GM12878 (cell line): Measurements from ENCODE around the gene SEC63. TPM values are rescaled to one million over a fixed set of nuclear protein-coding genes. Genes with fewer than 3 reads are reported as not detected.

ENCODE experiments used
- ATAC-seq: fragments of 200-7000 bp; cut with Tn5 transposase; 3 replicates; pipeline ENCODE4 v1.9.1; 2020; ENCODE audit warnings: mild to moderate bottlenecking, moderate library complexity
- BruUV-seq: library from RNA; stranded (reverse); fragments of 400-500 nt; replicated peaks from 2 replicates; lab custom pipeline; 2021; lab: Mats Ljungman, UMichigan
- CTCF ChIA-PET: fragments of 300-600 bp; sonication (Branson Sonifier 250); formaldehyde crosslinking; extraction: SDS; loops from one replicate; lab custom pipeline; 2021; ENCODE audit warnings: inconsistent platforms; lab: Yijun Ruan, JAX
- POLR2A ChIA-PET: fragments of 350-600 bp; formaldehyde crosslinking; extraction: SDS; loops from one replicate; lab custom pipeline; 2021; ENCODE audit warnings: inconsistent platforms; lab: Charles Lee
- RAD21 ChIA-PET: fragments of 300-600 bp; sonication (Branson Sonifier 250); formaldehyde crosslinking; loops from one replicate; lab custom pipeline; 2023; ENCODE audit warnings: antibody characterized with exemption; ENCODE audit not compliant: unreplicated experiment; lab: Charles Lee
- SMC1A ChIA-PET: fragments of 300-600 bp; sonication (Branson Sonifier 250); formaldehyde crosslinking; loops from one replicate; lab custom pipeline; 2023; ENCODE audit not compliant: unreplicated experiment, uncharacterized antibody; lab: Charles Lee
- DNase-seq: peaks from one replicate; pipeline ENCODE4 v3.0.0-alpha.2; 2011; ENCODE audit warnings: low read depth, low spot score
- FAIRE-seq: peaks from 3 replicates; lab custom pipeline; 2011; peaks lifted over from hg19 to GRCh38; lab: Jason Lieb, UNC
- H2AFZ ChIP-seq: 2 replicates; pipeline ENCODE4 v1.6.0; 2011; ENCODE audit warnings: low read depth, low read length, control low read depth; ENCODE audit not compliant: control insufficient read depth
- H3K27ac ChIP-seq: 2 replicates; pipeline ENCODE4 v1.5.1; 2011; ENCODE audit warnings: control low read depth; ENCODE audit not compliant: control insufficient read depth, insufficient read depth
- H3K27me3 ChIP-seq, 2 experiments: replicated peaks in 1 of 2; 2 replicates each; pipeline versions ENCODE4 v1.6.0 to v1.6.1; 2011; ENCODE audit warnings: low read length in 1 of 2; ENCODE audit not compliant: control insufficient read depth in 2 of 2, insufficient read depth in 2 of 2
- H3K36me3 ChIP-seq, 2 experiments: 2 replicates each; pipeline ENCODE4 v1.5.1; 2011; ENCODE audit warnings: low read length in 1 of 2; ENCODE audit not compliant: control insufficient read depth in 2 of 2, insufficient read depth in 2 of 2
- H3K4me1 ChIP-seq: 2 replicates; pipeline ENCODE4 v1.6.1; 2011; ENCODE audit warnings: mild to moderate bottlenecking, low read length, moderate library complexity, mixed read lengths; ENCODE audit not compliant: control insufficient read depth, insufficient read depth
- H3K4me2 ChIP-seq: 2 replicates; pipeline ENCODE4 v1.6.0; 2011; ENCODE audit warnings: control low read depth; ENCODE audit not compliant: control insufficient read depth, insufficient read depth
- H3K4me3 ChIP-seq: fragments of 200-600 bp; sonication (generic); 2 replicates; pipeline ENCODE4 v1.5.1; 2016
- H3K79me2 ChIP-seq: 2 replicates; pipeline ENCODE4 v1.6.0; 2011; ENCODE audit warnings: low read length; ENCODE audit not compliant: control insufficient read depth, insufficient read depth
- H3K9ac ChIP-seq: 2 replicates; pipeline ENCODE4 v1.8.0; 2011; ENCODE audit warnings: low read length, control low read depth, mixed read lengths; ENCODE audit not compliant: control insufficient read depth, insufficient read depth
- H3K9me3 ChIP-seq: replicated peaks from 3 replicates; pipeline ENCODE4 v1.5.1; 2011; ENCODE audit warnings: mild to moderate bottlenecking, low read length; ENCODE audit not compliant: control insufficient read depth, insufficient read depth
- H4K20me1 ChIP-seq: 2 replicates; pipeline ENCODE4 v1.6.0; 2011; ENCODE audit not compliant: control insufficient read depth, insufficient read depth
- CBX3 ChIP-seq: fragments of 200-600 bp; sonication (generic); IDR thresholded peaks from 2 replicates; pipeline ENCODE4 v1.6.1; 2016; ENCODE audit warnings: low read depth, borderline replicate concordance
- CREB1 ChIP-seq: IDR thresholded peaks from 2 replicates; pipeline ENCODE4 v1.6.1; 2012; ENCODE audit warnings: low read depth, mild to moderate bottlenecking, inconsistent platforms
- IRF3 ChIP-seq: fragments of 450-650 bp; IDR thresholded peaks from 2 replicates; pipeline ENCODE4 v1.6.1; 2014; ENCODE audit warnings: mild to moderate bottlenecking
- IRF4 ChIP-seq: IDR thresholded peaks from 2 replicates; pipeline ENCODE4 v1.6.1; 2011; ENCODE audit warnings: low read depth, low read length
- KDM1A ChIP-seq: fragments of 200-600 bp; sonication (generic); IDR thresholded peaks from 2 replicates; pipeline ENCODE4 v1.6.1; 2016; ENCODE audit warnings: borderline replicate concordance
- MEF2B ChIP-seq: fragments of 450-650 bp; IDR thresholded peaks from 2 replicates; pipeline ENCODE4 v1.6.1; 2018; ENCODE audit warnings: mild to moderate bottlenecking, moderate library complexity; ENCODE audit not compliant: partially characterized antibody, poor library complexity, severe bottlenecking
- NR2C1 ChIP-seq: fragments of 450-650 bp; IDR thresholded peaks from 2 replicates; pipeline ENCODE4 v1.6.1; 2017; ENCODE audit warnings: antibody characterized with exemption, mild to moderate bottlenecking, moderate library complexity
- PML ChIP-seq: IDR thresholded peaks from 2 replicates; pipeline ENCODE4 v1.6.1; 2012; ENCODE audit warnings: low read length, inconsistent platforms
- RCOR1 ChIP-seq: conservative IDR thresholded peaks from 2 replicates; pipeline ENCODE4 v1.6.1; 2012; ENCODE audit warnings: low read depth, low read length, improper control_type of control experiment
- RELA ChIP-seq: fragments of 450-650 bp; IDR thresholded peaks from 2 replicates; pipeline ENCODE4 v1.8.0; 2014; ENCODE audit warnings: borderline replicate concordance; ENCODE audit not compliant: partially characterized antibody
- RELB ChIP-seq: fragments of 450-650 bp; IDR thresholded peaks from 2 replicates; pipeline ENCODE4 v1.6.1; 2017; ENCODE audit warnings: low read depth, mild to moderate bottlenecking, moderate library complexity
- TBL1XR1 ChIP-seq: IDR thresholded peaks from 2 replicates; pipeline ENCODE4 v1.6.1; 2012; ENCODE audit warnings: low read depth, low read length, improper control_type of control experiment
- ZNF207 ChIP-seq: fragments of 450-650 bp; IDR thresholded peaks from 2 replicates; pipeline ENCODE4 v1.6.1; 2014; ENCODE audit warnings: antibody characterized with exemption, mild to moderate bottlenecking, borderline replicate concordance
- ZNF384 ChIP-seq: IDR thresholded peaks from 2 replicates; pipeline ENCODE4 v1.6.1; 2012; ENCODE audit warnings: low read depth, mild to moderate bottlenecking, low read length, improper control_type of control experiment, borderline replicate concordance
- WGBS: methylation state at CpG from one replicate; pipeline ENCODE4 v1.1.6; 2016; ENCODE audit warnings: low lambda C conversion rate; ENCODE audit not compliant: insufficient replicate concordance, insufficient coverage; ENCODE audit errors: missing lambda C conversion rate; 5-methylcytosine and 5-hydroxymethylcytosine counted together
- in situ Hi-C: fragments of 300-500 bp; cut with MboI; formaldehyde crosslinking; loops from 9 replicates; pipeline ENCODE4 v1.14.3; 2018; ENCODE audit warnings: mixed read lengths
- intact Hi-C: fragments of 100-400 bp; cut with micrococcal nuclease; formaldehyde crosslinking; loops from one replicate; pipeline ENCODE4 v1.14.2; 2022; ENCODE audit not compliant: unreplicated experiment
- polyA plus RNA-seq, 11 experiments: library from polyadenylated mRNA; depleted of rRNA in 4 of 11; unstranded in 6 of 11; stranded (reverse) in 5 of 11; fragments of >200 nt; fragmentation: Nextera tagmentation in 4 of 11; fragmentation: Illumina TruSeq in 1 of 11; extraction: Ambion mirVana in 4 of 11; extraction: Trizol in 1 of 11; gene quantifications; 1 replicate in 1 of 11; 2 replicates in 10 of 11; pipeline versions ENCODE4 v1.2.1 to v1.2.3, GENCODE V29; 2011 to 2016; ENCODE audit warnings: inconsistent platforms in 2 of 11, missing spikeins in 2 of 11, low read depth in 1 of 11
- total RNA-seq, 4 experiments: library from RNA; depleted of rRNA in 3 of 4; stranded (reverse); fragments of >200 nt in 3 of 4; fragmentation: Illumina TruSeq in 1 of 4; extraction: Trizol in 1 of 4; gene quantifications; 2 replicates each; pipeline versions ENCODE4 v1.2.1 to v1.2.3, GENCODE V29; 2013 to 2021

SEC63 gene
- total and polyA plus RNA-seq, 10 of the 15 experiments (the other 5 are each of a cell fraction or from before 2014, with no cell fraction given), result 10.1 to 87.0 (median 34.3) TPM

- ATAC-seq, result no peak
- Histone ChIP-seq H4K20me1 (no peaks in the 10 kb centered on the region), H2AFZ (no peak overlapping the region), H3K27me3 (peaks cover 0 to under 1% of the 10 kb centered on the region in 2 experiments; a peak in 2 of 4 replicates), H3K4me1 (no peaks in the 10 kb centered on the region), H3K79me2 (no peaks in the 10 kb centered on the region), H3K4me2 (no peak overlapping the region), H3K36me3 (no peaks in the 10 kb centered on the region), H3K9ac (no peak overlapping the region), H3K9me3 (no peaks in the 10 kb centered on the region), H3K27ac (no peak overlapping the region), H3K4me3 (no peak overlapping the region)
- TF ChIP-seq ZNF384, result no peak
- no peak for TF ChIP-seq RELA
- no peak for TF ChIP-seq MEF2B
- BruUV-seq, result no TSS peak
- 24% methylated on average over 5 of the region's 5 CpGs for WGBS
- no peak for DNase-seq
- ChIA-PET SMC1A (interaction anchor here (1.2 to 1.4 kb wide), 2 partner anchors 14 to 18 kb away, joined by 3 to 5 read pairs; partner anchors contain the start of gene SCML4), CTCF (no interaction called here), RAD21 (no interaction called here), POLR2A (no interaction called here)
- in situ Hi-C loops (no loop called here), intact Hi-C loops (loop anchor here (10.0 kb wide), 1 partner anchor 136 kb away; no protein-coding TSS in a partner anchor)
- no peak for FAIRE-seq
These were observed 116.7 kb downstream of the SEC63 start for GRCh38 chr6:107841275-107841670.

- Histone ChIP-seq H2AFZ (no peak overlapping the region), H4K20me1 (no peaks in the 10 kb centered on the region), H3K9me3 (no peaks in the 10 kb centered on the region), H3K27me3 (no peaks in the 10 kb centered on the region; a peak in 1 of 4 replicates), H3K27ac (no peak overlapping the region), H3K36me3 (no peaks in the 10 kb centered on the region), H3K4me1 (no peaks in the 10 kb centered on the region), H3K79me2 (no peaks in the 10 kb centered on the region), H3K4me2 (no peak overlapping the region), H3K4me3 (no peak overlapping the region), H3K9ac (no peak overlapping the region)
- DNase-seq (no peak), FAIRE-seq (no peak), ATAC-seq (no peak)
- WGBS, result 42% methylated on average over 3 of the region's 3 CpGs
- in situ Hi-C loops (no loop called here), intact Hi-C loops (loop anchor here (10.0 kb wide), 1 partner anchor 136 kb away; no protein-coding TSS in a partner anchor)
- ChIA-PET CTCF (interaction anchor here (0.7 kb wide), 2 partner anchors 8 to 78 kb away, joined by 3 read pairs; no protein-coding TSS in a partner anchor), RAD21 (no interaction called here), SMC1A (no interaction called here), POLR2A (interaction anchor here (0.6 kb wide), 1 partner anchor 9 kb away, joined by 3 read pairs; no protein-coding TSS in a partner anchor)
- BruUV-seq, result no TSS peak
- no peak for TF ChIP-seq TBL1XR1
- no peak for TF ChIP-seq PML
- no peak for TF ChIP-seq IRF4
- no peak for TF ChIP-seq CBX3
- no peak for TF ChIP-seq KDM1A
- TF ChIP-seq IRF3, result no peak
- TF ChIP-seq ZNF207, result no peak
- TF ChIP-seq RCOR1, result no peak
- no peak for TF ChIP-seq CREB1
- TF ChIP-seq RELB, result no peak
- no peak for TF ChIP-seq NR2C1
These were observed 117.3 kb downstream of the SEC63 start for GRCh38 chr6:107840636-107841274.
